Heart left ventricle (tissue), 13 donors: ENCODE results near the gene MMP24.

Experiments
- CTCF ChIP-seq, 12 donors: fragments of 200-600 bp; sonication (generic) in 4 of 12; IDR thresholded peaks; one replicate each; pipeline versions ENCODE4 v1.5.0 to v1.8.0; 2018 to 2022; ENCODE audit warnings: antibody characterized with exemption in 12 of 12, mild to moderate bottlenecking in 5 of 12
- POLR2A ChIP-seq, 2 donors: fragments of 450-650 bp; IDR thresholded peaks; one replicate each; pipeline ENCODE4 v1.6.1; 2017; ENCODE audit warnings: antibody characterized with exemption in 2 of 2, mild to moderate bottlenecking in 2 of 2, moderate library complexity in 2 of 2
- donor health status: ischemic (EF 13 %, LVEDD 7.1; RV severe dilation, severe dysfunction).
- donor health status: DM: no; HTN: yes; CAD: no.
- donor health status: DM: no; HTN: no; CAD: no.
- donor health status: ischemic (EF 25% LVEDD 6.9; RV normal size, moderate dysfunction).
- donor health status: ischemic (EF 25% LVEDD 5.7; RV mildly dilated, moderate dysfunction).
- donor health status: ischemic (EF 35%, LVEDD 5.7; RV mildly dilated, moderate dysfunction).
- donor health status: nonischemic (EF 11% LVEDD 7.7; RV severe dilation, severe dysfunction).
- donor health status: DM: yes; HTN: yes; CAD: no.
- donor health status: PGD.
- donor health status: ischemic (EF 29% LVEDD 5.4; RV normal size, mild dysfunction).
- donor health status: nonischemic (EF 23%, LVEDD 6.1; RV moderate dilation, normal function).

- TF ChIP-seq CTCF (IDR thresholded peaks at IDR 0.05) (no peak), POLR2A (IDR thresholded peaks at IDR 0.05) (no peak)
These were observed 55.1 kb downstream of the MMP24 start for GRCh38 chr20:35281506-35282101.
